HEK293 (cell line): ENCODE measurements around the gene BCL2L1.

Experiments used
- CTCF ChIA-PET: fragments of 350-600 bp; formaldehyde crosslinking; extraction: SDS; loops from one replicate; lab custom pipeline; 2021; ENCODE audit warnings: antibody characterized with exemption; lab: Yijun Ruan, JAX
- POLR2A ChIA-PET: fragments of 300-600 bp; formaldehyde crosslinking; extraction: SDS; loops from one replicate; lab custom pipeline; 2020; ENCODE audit warnings: antibody characterized with exemption, inconsistent platforms; lab: Yijun Ruan, JAX
- H3K27ac ChIP-seq: fragments of 200-500 bp; sonication (Bioruptor generic); 2 replicates; pipeline ENCODE4 v1.5.1; 2014; ENCODE audit warnings: low read depth, low read length, control low read depth, inconsistent platforms; ENCODE audit errors: extremely low read depth
- H3K36me3 ChIP-seq, 2 experiments: fragments of 200-500 bp in 1 of 2; sonication (Bioruptor generic) in 1 of 2; 1 replicate in 1 of 2; 2 replicates in 1 of 2; pipeline ENCODE4 v1.5.1; 2014 to 2017; ENCODE audit warnings: inconsistent platforms in 2 of 2, low read length in 2 of 2; ENCODE audit not compliant: control insufficient read depth in 2 of 2, insufficient read depth in 1 of 2
- H3K4me1 ChIP-seq: fragments of 200-500 bp; sonication (Bioruptor generic); 2 replicates; pipeline ENCODE4 v1.5.1; 2014; ENCODE audit warnings: mild to moderate bottlenecking, low read length, inconsistent platforms; ENCODE audit not compliant: control insufficient read depth, insufficient read depth
- H3K4me3 ChIP-seq: 2 replicates; pipeline ENCODE4 v1.5.1; 2011; ENCODE audit warnings: low read depth, mild to moderate bottlenecking, control low read depth, low read length, moderate library complexity
- H3K9me3 ChIP-seq: fragments of 200-500 bp; sonication (Bioruptor generic); 2 replicates; pipeline ENCODE4 v1.5.1; 2014; ENCODE audit warnings: low read depth, low read length, inconsistent platforms; ENCODE audit not compliant: control insufficient read depth, insufficient read depth
- ELK4 ChIP-seq: IDR thresholded peaks from 2 replicates; pipeline ENCODE4 v1.6.1; 2011; ENCODE audit warnings: mild to moderate bottlenecking, low read depth, low read length, borderline replicate concordance
- FEZF1 ChIP-seq: fragments of 450-650 bp; formaldehyde crosslinking; IDR thresholded peaks from 2 replicates; pipeline ENCODE4 v1.5.1; 2016; ENCODE audit warnings: missing biosample characterization, missing genetic modification characterization
- IKZF3 ChIP-seq: fragments of 450-650 bp; IDR thresholded peaks from 2 replicates; pipeline ENCODE4 v1.5.0; 2018; ENCODE audit warnings: missing biosample characterization, mild to moderate bottlenecking, missing genetic modification characterization, moderate library complexity
- PRDM1 ChIP-seq: fragments of 450-650 bp; formaldehyde crosslinking; IDR thresholded peaks from 2 replicates; pipeline ENCODE4; 2016; ENCODE audit warnings: missing biosample characterization, missing genetic modification characterization
- PRDM6 ChIP-seq: fragments of 450-650 bp; formaldehyde crosslinking; IDR thresholded peaks from 2 replicates; pipeline ENCODE4 v1.5.1; 2017; ENCODE audit warnings: missing biosample characterization, missing genetic modification characterization
- REST ChIP-seq: fragments of 450-650 bp; formaldehyde crosslinking; IDR thresholded peaks from 2 replicates; pipeline ENCODE4 v1.5.1; 2016; ENCODE audit warnings: missing biosample characterization, missing genetic modification characterization
- WT1 ChIP-seq: fragments of 450-650 bp; formaldehyde crosslinking; IDR thresholded peaks from 2 replicates; pipeline ENCODE4 v1.5.1; 2016; ENCODE audit warnings: missing biosample characterization, missing genetic modification characterization
- YY1 ChIP-seq: fragments of 450-650 bp; formaldehyde crosslinking; IDR thresholded peaks from 2 replicates; pipeline ENCODE4 v1.5.1; 2018; ENCODE audit warnings: missing biosample characterization, missing genetic modification characterization
- ZBTB44 ChIP-seq: fragments of 450-650 bp; IDR thresholded peaks from 2 replicates; pipeline ENCODE4 v1.5.1; 2018; ENCODE audit warnings: missing biosample characterization, mild to moderate bottlenecking, missing genetic modification characterization
- ZBTB49 ChIP-seq: fragments of 450-650 bp; formaldehyde crosslinking; IDR thresholded peaks from 2 replicates; pipeline ENCODE4 v1.5.1; 2016; ENCODE audit warnings: missing biosample characterization, missing genetic modification characterization, low read depth
- ZEB2 ChIP-seq: fragments of 450-650 bp; formaldehyde crosslinking; IDR thresholded peaks from 2 replicates; pipeline ENCODE4 v1.5.1; 2016; ENCODE audit warnings: missing biosample characterization, missing genetic modification characterization
- ZNF175 ChIP-seq: fragments of 450-650 bp; formaldehyde crosslinking; IDR thresholded peaks from 2 replicates; pipeline ENCODE4 v1.5.1; 2016; ENCODE audit warnings: missing biosample characterization, missing genetic modification characterization
- ZNF23 ChIP-seq: fragments of 450-650 bp; formaldehyde crosslinking; IDR thresholded peaks from 2 replicates; pipeline ENCODE4 v1.5.1; 2016; ENCODE audit warnings: missing biosample characterization, missing genetic modification characterization, borderline replicate concordance
- ZNF362 ChIP-seq: fragments of 450-650 bp; formaldehyde crosslinking; IDR thresholded peaks from 2 replicates; pipeline ENCODE4 v1.5.1; 2016; ENCODE audit warnings: missing biosample characterization, missing genetic modification characterization
- ZNF423 ChIP-seq: fragments of 450-650 bp; formaldehyde crosslinking; IDR thresholded peaks from 2 replicates; pipeline ENCODE4 v1.5.1; 2016; ENCODE audit warnings: missing biosample characterization, missing genetic modification characterization
- ZNF529 ChIP-seq: fragments of 450-650 bp; formaldehyde crosslinking; IDR thresholded peaks from 2 replicates; pipeline ENCODE4 v1.5.1; 2017; ENCODE audit warnings: missing genetic modification characterization, missing biosample characterization; ENCODE audit not compliant: insufficient replicate concordance
- ZNF585B ChIP-seq: fragments of 450-650 bp; formaldehyde crosslinking; IDR thresholded peaks from 2 replicates; pipeline ENCODE4 v1.5.1; 2016; ENCODE audit warnings: missing biosample characterization, missing genetic modification characterization
- ZNF654 ChIP-seq: fragments of 450-650 bp; formaldehyde crosslinking; IDR thresholded peaks from 2 replicates; pipeline ENCODE4 v1.5.1; 2016; ENCODE audit warnings: low read depth, missing biosample characterization, missing genetic modification characterization
- ZNF670 ChIP-seq: fragments of 450-650 bp; formaldehyde crosslinking; IDR thresholded peaks from 2 replicates; pipeline ENCODE4 v1.5.1; 2016; ENCODE audit warnings: missing biosample characterization, missing genetic modification characterization, low read depth
- ZNF747 ChIP-seq: fragments of 450-650 bp; formaldehyde crosslinking; IDR thresholded peaks from 2 replicates; pipeline ENCODE4 v1.5.1; 2016; ENCODE audit warnings: missing biosample characterization, missing genetic modification characterization
- ZNF76 ChIP-seq: fragments of 450-650 bp; formaldehyde crosslinking; IDR thresholded peaks from 2 replicates; pipeline ENCODE4; 2016; ENCODE audit warnings: low read depth, missing biosample characterization, missing genetic modification characterization, borderline replicate concordance
- ZNF830 ChIP-seq: fragments of 450-650 bp; IDR thresholded peaks from 2 replicates; pipeline ENCODE4 v1.5.0; 2018; ENCODE audit warnings: missing biosample characterization, missing genetic modification characterization, low read depth, mild to moderate bottlenecking, moderate library complexity
- ZNF837 ChIP-seq: fragments of 450-650 bp; formaldehyde crosslinking; IDR thresholded peaks from 2 replicates; pipeline ENCODE4 v1.5.1; 2016; ENCODE audit warnings: missing biosample characterization, missing genetic modification characterization

Gene BCL2L1

GRCh38 chr20:31749223-31749622 is 26.6 kb upstream of the BCL2L1 start:
- ChIA-PET CTCF (interaction anchor here (0.7 to 1.3 kb wide), 3 partner anchors 20 to 30 kb away, joined by 3 to 4 read pairs (median 3); no protein-coding TSS in a partner anchor), POLR2A (interaction anchor here (0.7 kb wide), 1 partner anchor 8 kb away, joined by 5 read pairs; no protein-coding TSS in a partner anchor)
- H3K4me3 ChIP-seq: no peak overlapping the region
- peaks cover 16 to 53% of the 10 kb centered on the region in 2 experiments; a peak in 2 of 3 replicates for H3K36me3 ChIP-seq
- no peak overlapping the region for H3K27ac ChIP-seq
- no peak for TF ChIP-seq YY1 (tag by site-specific recombination)
- TF ChIP-seq PRDM1 (tag by site-specific recombination): no peak
- TF ChIP-seq ELK4: no peak
- no peak for TF ChIP-seq ZNF585B (tag by site-specific recombination)
- TF ChIP-seq ZNF747: no peak
- no peak for TF ChIP-seq ZNF23
- TF ChIP-seq ZNF76 (tag by site-specific recombination): no peak
- no peak for TF ChIP-seq REST (tag by site-specific recombination)
- no peak for TF ChIP-seq WT1 (tag by site-specific recombination)
- TF ChIP-seq ZNF670: no peak
- TF ChIP-seq ZNF529 (tag by site-specific recombination): no peak
- no peak for TF ChIP-seq ZEB2
- TF ChIP-seq ZNF423 (tag by site-specific recombination): no peak
- TF ChIP-seq IKZF3 (tag by site-specific recombination): no peak
- TF ChIP-seq ZNF830 (tag by site-specific recombination): no peak
- TF ChIP-seq ZBTB49 (tag by site-specific recombination): no peak
- peaks cover 15% of the 10 kb centered on the region for H3K4me1 ChIP-seq
- H3K9me3 ChIP-seq: no peaks in the 10 kb centered on the region

GRCh38 chr20:31747640-31748039 is 25.0 kb upstream of the BCL2L1 start:
- Histone ChIP-seq H3K9me3 (no peaks in the 10 kb centered on the region), H3K4me3 (no peak overlapping the region), H3K36me3 (peaks cover 25 to 56% of the 10 kb centered on the region in 2 experiments; a peak in 2 of 3 replicates), H3K4me1 (peaks cover 15% of the 10 kb centered on the region), H3K27ac (no peak overlapping the region)
- CTCF ChIA-PET: interaction anchor here (0.8 kb wide), 1 partner anchor 162 kb away, joined by 3 read pairs; no protein-coding TSS in a partner anchor
- POLR2A ChIA-PET: interaction anchor here (0.7 to 1.1 kb wide), 2 partner anchors 16 to 24 kb away, joined by 3 read pairs; no protein-coding TSS in a partner anchor
- no peak for TF ChIP-seq ZNF175 (tag by site-specific recombination)
- peak; percentile 50 for TF ChIP-seq FEZF1 (tag by site-specific recombination)
- no peak for TF ChIP-seq ZNF654
- 0 out of 2 replicates have a peak, but pooled peaks have one; percentile 4 for TF ChIP-seq ZBTB44 (tag by site-specific recombination)
- TF ChIP-seq ZNF837 (tag by site-specific recombination): no peak
- TF ChIP-seq PRDM6: peak; percentile 25; the same call in 1 of the 2 replicates
- TF ChIP-seq ZNF362 (tag by site-specific recombination): 0 out of 2 replicates have a peak, but pooled peaks have one; percentile 27
